SK-N-SH treated with all-trans-retinoic acid at 6 μM for 48 hours (cell line): ENCODE results near the gene S1PR3.

Source experiments
- ATAC-seq: fragments of 200-7000 bp; cut with Tn5 transposase; 3 replicates; pipeline ENCODE4 v1.9.1; 2020; ENCODE audit warnings: mild to moderate bottlenecking, moderate library complexity
- ARNTL ChIP-seq: fragments of 450-650 bp; formaldehyde crosslinking; IDR thresholded peaks from 2 replicates; pipeline ENCODE4 v1.5.0; 2020; ENCODE audit warnings: low read depth, mild to moderate bottlenecking, moderate library complexity, borderline replicate concordance
- BACH2 ChIP-seq: fragments of 250-450 bp; sonication (Bioruptor Pico); IDR thresholded peaks from 2 replicates; pipeline ENCODE4 v1.9.0; 2021; ENCODE audit warnings: mild to moderate bottlenecking, borderline replicate concordance
- CREB5 ChIP-seq: fragments of 250-450 bp; sonication (Bioruptor Pico); IDR thresholded peaks from 2 replicates; pipeline ENCODE4 v1.5.1; 2020; ENCODE audit warnings: low read depth, mild to moderate bottlenecking, moderate library complexity
- CSDC2 ChIP-seq: fragments of 250-450 bp; sonication (Bioruptor Pico); IDR thresholded peaks from 2 replicates; pipeline ENCODE4 v1.5.0; 2020; ENCODE audit warnings: mild to moderate bottlenecking, moderate library complexity
- CSRNP3 ChIP-seq: fragments of 250-450 bp; sonication (Bioruptor Pico); IDR thresholded peaks from 2 replicates; pipeline ENCODE4 v1.5.1; 2021; ENCODE audit warnings: mild to moderate bottlenecking, moderate library complexity
- ESRRG ChIP-seq: fragments of 250-450 bp; sonication (Bioruptor Pico); IDR thresholded peaks from 2 replicates; pipeline ENCODE4 v1.6.1; 2021; ENCODE audit warnings: mild to moderate bottlenecking
- GLIS3 ChIP-seq: fragments of 250-450 bp; sonication (Bioruptor Pico); IDR thresholded peaks from 2 replicates; pipeline ENCODE4 v1.5.0; 2020; ENCODE audit warnings: mild to moderate bottlenecking, moderate library complexity
- ISL1 ChIP-seq: fragments of 250-450 bp; sonication (Bioruptor Pico); IDR thresholded peaks from 2 replicates; pipeline ENCODE4 v2.1.2; 2022; ENCODE audit warnings: mild to moderate bottlenecking, moderate library complexity
- PATZ1 ChIP-seq: fragments of 250-450 bp; sonication (Bioruptor Pico); IDR thresholded peaks from 2 replicates; pipeline ENCODE4 v1.8.0; 2020; ENCODE audit warnings: mild to moderate bottlenecking, moderate library complexity, borderline replicate concordance
- POU6F1 ChIP-seq: fragments of 250-450 bp; sonication (Bioruptor Pico); IDR thresholded peaks from 2 replicates; pipeline ENCODE4 v1.8.0; 2021; ENCODE audit warnings: low read depth, mild to moderate bottlenecking, moderate library complexity, borderline replicate concordance
- PPARA ChIP-seq: fragments of 250-450 bp; sonication (Bioruptor Pico); IDR thresholded peaks from 2 replicates; pipeline ENCODE4 v1.5.0; 2020; ENCODE audit warnings: mild to moderate bottlenecking, borderline replicate concordance
- RARB ChIP-seq: fragments of 250-450 bp; sonication (Bioruptor Pico); IDR thresholded peaks from 2 replicates; pipeline ENCODE4 v1.8.0; 2021; ENCODE audit warnings: mild to moderate bottlenecking, moderate library complexity
- SNAI2 ChIP-seq: fragments of 250-450 bp; sonication (Bioruptor Pico); IDR thresholded peaks from 2 replicates; pipeline ENCODE4 v1.5.0; 2020; ENCODE audit warnings: mild to moderate bottlenecking, moderate library complexity
- TCF4 ChIP-seq: fragments of 250-450 bp; sonication (Bioruptor Pico); IDR thresholded peaks from 2 replicates; pipeline ENCODE4 v1.8.0; 2021; ENCODE audit warnings: mild to moderate bottlenecking, moderate library complexity, borderline replicate concordance
- TOX ChIP-seq: fragments of 250-450 bp; sonication (Bioruptor Pico); IDR thresholded peaks from 2 replicates; pipeline ENCODE4 v1.8.0; 2021; ENCODE audit warnings: mild to moderate bottlenecking, moderate library complexity, borderline replicate concordance
- ZC3H10 ChIP-seq: fragments of 250-450 bp; sonication (Bioruptor Pico); IDR thresholded peaks from 2 replicates; pipeline ENCODE4 v1.5.1; 2021; ENCODE audit warnings: mild to moderate bottlenecking, moderate library complexity
- ZFP3 ChIP-seq: fragments of 250-450 bp; sonication (Bioruptor Pico); IDR thresholded peaks from 2 replicates; pipeline ENCODE4 v1.5.0; 2020; ENCODE audit warnings: mild to moderate bottlenecking, moderate library complexity
- ZNF565 ChIP-seq: fragments of 450-650 bp; formaldehyde crosslinking; conservative IDR thresholded peaks from 2 replicates; pipeline ENCODE4 v1.5.0; 2020; ENCODE audit warnings: low read depth, mild to moderate bottlenecking, moderate library complexity
- ZNF8 ChIP-seq: fragments of 450-650 bp; formaldehyde crosslinking; IDR thresholded peaks from 2 replicates; pipeline ENCODE4 v1.5.0; 2020; ENCODE audit warnings: mild to moderate bottlenecking, moderate library complexity

S1PR3 gene

GRCh38 chr9:89037346-89037745 lies 46.1 kb downstream of the S1PR3 start:
- TF ChIP-seq GLIS3 (CRISPR knock-in tag) (no peak), CREB5 (CRISPR knock-in tag) (no peak), ZC3H10 (no peak), CSRNP3 (CRISPR knock-in tag) (no peak), POU6F1 (CRISPR knock-in tag) (no peak), TOX (CRISPR knock-in tag) (no peak), PATZ1 (CRISPR knock-in tag) (no peak), BACH2 (CRISPR knock-in tag) (no peak), SNAI2 (no peak), ZNF565 (CRISPR knock-in tag) (no peak), ZFP3 (CRISPR knock-in tag) (no peak), TCF4 (CRISPR knock-in tag) (no peak), PPARA (no peak), ISL1 (CRISPR knock-in tag) (no peak), ARNTL (CRISPR knock-in tag) (no peak), CSDC2 (CRISPR knock-in tag) (no peak)
- no peak for ATAC-seq

- no peak for ATAC-seq
Measured at GRCh38 chr9:89037891-89038290, 46.6 kb downstream of the S1PR3 start.

More at GRCh38 chr9:89037891-89038290, 46.6 kb downstream of the S1PR3 start:
- TF ChIP-seq GLIS3 (CRISPR knock-in tag): no peak
- no peak for TF ChIP-seq PPARA
- no peak for TF ChIP-seq POU6F1 (CRISPR knock-in tag)
- no peak for TF ChIP-seq RARB (CRISPR knock-in tag)
- TF ChIP-seq CREB5 (CRISPR knock-in tag): no peak
- no peak for TF ChIP-seq ZC3H10
- TF ChIP-seq BACH2 (CRISPR knock-in tag): no peak
- no peak for TF ChIP-seq PATZ1 (CRISPR knock-in tag)
- TF ChIP-seq SNAI2: no peak
- no peak for TF ChIP-seq TOX (CRISPR knock-in tag)
- TF ChIP-seq ESRRG (CRISPR knock-in tag): no peak
- TF ChIP-seq ZNF8: no peak
- TF ChIP-seq TCF4 (CRISPR knock-in tag): no peak
